ENCODE data around the gene SEC61A2.

GRCh38 chr10:12184165-12184564 lies 54.7 kb downstream of the SEC61A2 start:
- TF ChIP-seq NFIC (IDR thresholded peaks at IDR 0.05; ENCODE audit: low read depth, low read length) (no peak), ZNF592 (IDR thresholded peaks at IDR 0.05) (no peak), NRF1 (conservative IDR thresholded peaks at IDR 0.05; ENCODE audit: low read depth, low read length) (no peak), TCF12 (IDR thresholded peaks at IDR 0.05; ENCODE audit: low read depth, low read length) (no peak), BCL11A (IDR thresholded peaks at IDR 0.05; ENCODE audit: low read depth, low read length) (no peak), CTCF (IDR thresholded peaks at IDR 0.05 in 2 of 3, conservative IDR thresholded peaks at IDR 0.05 in 1 of 3; ENCODE audit: control insufficient read depth in 2 of 3, extremely low read depth in 1 of 3, insufficient read depth in 1 of 3, low read depth in 3 of 3, low read length in 3 of 3) (no peak), EZH2 (IDR thresholded peaks at IDR 0.05; ENCODE audit: borderline replicate concordance, control insufficient read depth, low read depth, low read length) (no peak), EP300 (IDR thresholded peaks at IDR 0.05; ENCODE audit: borderline replicate concordance in 1 of 2, control insufficient read depth in 1 of 2, low read depth in 2 of 2, low read length in 2 of 2) (no peak), YY1 (IDR thresholded peaks at IDR 0.05; ENCODE audit: low read depth, low read length) (no peak), MAX (IDR thresholded peaks at IDR 0.05; ENCODE audit: low read depth, low read length) (no peak)
